Aorta (tissue), 5 donors: ENCODE results near the gene LRTM2. TPM values are rescaled to one million over a fixed set of nuclear protein-coding genes. Genes with fewer than 3 reads are reported as not detected.

Source experiments
- ATAC-seq: fragments of 200-7000 bp; cut with Tn5 transposase; one replicate; pipeline ENCODE4 v1.9.1; 2022; ENCODE audit warnings: moderate library complexity; ENCODE audit not compliant: low FRiP score
- DNase-seq, 2 donors: peaks; one replicate each; pipeline ENCODE4 v3.0.0-alpha.2; 2020
- H3K27ac ChIP-seq, 2 donors: one replicate each; pipeline ENCODE4 v1.5.1; 2013; ENCODE audit warnings: low read length in 2 of 2, mild to moderate bottlenecking in 2 of 2, moderate library complexity in 2 of 2, control low read depth in 1 of 2, inconsistent platforms in 1 of 2, low read depth in 1 of 2
- H3K27me3 ChIP-seq, 2 donors: one replicate each; pipeline ENCODE4 v1.6.1; 2013; ENCODE audit warnings: control low read depth in 1 of 2, low read length in 1 of 2, mild to moderate bottlenecking in 1 of 2, moderate library complexity in 1 of 2; ENCODE audit not compliant: insufficient read depth in 2 of 2, control insufficient read depth in 1 of 2
- H3K36me3 ChIP-seq, 2 donors: one replicate each; pipeline ENCODE4 v1.6.1; 2013; ENCODE audit warnings: control low read depth in 1 of 2, low read length in 1 of 2, mild to moderate bottlenecking in 1 of 2; ENCODE audit not compliant: insufficient read depth in 2 of 2, control insufficient read depth in 1 of 2
- H3K4me1 ChIP-seq, 2 donors: one replicate each; pipeline ENCODE4 v1.6.1; 2013; ENCODE audit warnings: low read length in 2 of 2, control low read depth in 1 of 2, mild to moderate bottlenecking in 1 of 2, moderate library complexity in 1 of 2; ENCODE audit not compliant: insufficient read depth in 2 of 2, control insufficient read depth in 1 of 2
- H3K4me3 ChIP-seq, 2 donors: one replicate each; pipeline ENCODE4 v1.5.1; 2013; ENCODE audit warnings: low read length in 2 of 2, control low read depth in 1 of 2, mild to moderate bottlenecking in 1 of 2
- H3K9me3 ChIP-seq: one replicate; pipeline ENCODE4 v1.6.1; 2013; ENCODE audit warnings: mild to moderate bottlenecking, low read length; ENCODE audit not compliant: control insufficient read depth
- WGBS, 2 donors: extraction: QIAGEN DNeasy Blood & Tissue Kit; methylation state at CpG; one replicate each; pipeline ENCODE4 v1.1.7; 2013; 5-methylcytosine and 5-hydroxymethylcytosine counted together
- intact Hi-C, 2 donors: fragments of 100-400 bp; cut with DNase I; formaldehyde crosslinking; loops; one replicate each; pipeline versions ENCODE4 v1.14.2 to v1.15.0; 2022
- polyA plus RNA-seq, 2 donors: library from polyadenylated mRNA; stranded (reverse); fragments of 200-250 nt; gene quantifications; one replicate each; pipeline ENCODE4 v1.2.3, GENCODE V29; 2013
- total RNA-seq, 2 donors: library from RNA; stranded (reverse); fragmentation: NEBNext Ultra II Directional; extraction: Animal tissue kit (Norgen Biotek cat#: 25700); gene quantifications; one replicate each; pipeline ENCODE4 v1.2.1, GENCODE V29; 2021
- donor health status: healthy with polysubstance abuse.
- donor health status: Bipolar disorder and iron deficiency.
- donor health status: DM: no; HTN: no; CAD: no.
- donor health status: DM: no; HTN: no; CAD: no.
- donor health status: DM: yes; HTN: yes; CAD: no.

LRTM2 gene
- total and polyA plus RNA-seq, 4 donors: not detected

GRCh38 chr12:1848146-1848545, 27.8 kb downstream of the LRTM2 start:
- intact Hi-C loops: loop anchor here in 1 of 2 donors (5.0 kb wide), 1 partner anchor 84 kb away; no protein-coding TSS in a partner anchor
- ATAC-seq: no peak
- DNase-seq: no peak
- Histone ChIP-seq H3K36me3 (no peaks in the 10 kb centered on the region), H3K27ac (no peak overlapping the region), H3K9me3 (no peaks in the 10 kb centered on the region), H3K27me3 (no peaks in the 10 kb centered on the region), H3K4me3 (no peak overlapping the region), H3K4me1 (no peaks in the 10 kb centered on the region)
- WGBS, 2 donors: 70 to 76% methylated on average over 10 of the region's 10 CpGs

- no peak overlapping the region for H3K27ac ChIP-seq
- H3K27me3 ChIP-seq: no peaks in the 10 kb centered on the region
- H3K9me3 ChIP-seq: no peaks in the 10 kb centered on the region
- WGBS, 2 donors: 90 to 93% methylated on average over 6 of the region's 6 CpGs
- no peaks in the 10 kb centered on the region for H3K4me1 ChIP-seq
- intact Hi-C loops: loop anchor here in 1 of 2 donors (5.0 kb wide), 1 partner anchor 84 kb away; no protein-coding TSS in a partner anchor
- H3K4me3 ChIP-seq: no peak overlapping the region
- no peaks in the 10 kb centered on the region for H3K36me3 ChIP-seq
- no peak for ATAC-seq
- no peak for DNase-seq
Observed at GRCh38 chr12:1848745-1849144, 28.4 kb downstream of the LRTM2 start.

- ATAC-seq (no peak), DNase-seq (no peak)
- H3K27me3 ChIP-seq: no peaks in the 10 kb centered on the region
- WGBS, 2 donors: 10 to 15% methylated on average over 6 to 7 of the region's 7 CpGs
- H3K4me3 ChIP-seq: no peak overlapping the region
- no peaks in the 10 kb centered on the region for H3K4me1 ChIP-seq
- intact Hi-C loops: no loop called here
- H3K27ac ChIP-seq: no peak overlapping the region
- H3K36me3 ChIP-seq: no peaks in the 10 kb centered on the region
- peaks cover 10% of the 10 kb centered on the region for H3K9me3 ChIP-seq
Observed at GRCh38 chr12:1851151-1851701, 30.9 kb downstream of the LRTM2 start.

- DNase-seq: no peak
- no peak for ATAC-seq
- Histone ChIP-seq H3K36me3 (no peaks in the 10 kb centered on the region), H3K4me3 (no peak overlapping the region), H3K4me1 (no peaks in the 10 kb centered on the region), H3K27ac (no peak overlapping the region), H3K9me3 (peaks cover 14% of the 10 kb centered on the region), H3K27me3 (no peaks in the 10 kb centered on the region)
- WGBS, 2 donors: 91 to 100% methylated on average over 1 of the region's 1 CpG
- intact Hi-C loops: no loop called here
Observed at GRCh38 chr12:1852076-1852475, 31.7 kb downstream of the LRTM2 start.

- Histone ChIP-seq H3K27ac (no peak overlapping the region), H3K4me1 (no peaks in the 10 kb centered on the region), H3K27me3 (no peaks in the 10 kb centered on the region), H3K4me3 (no peak overlapping the region), H3K9me3 (peaks cover 14% of the 10 kb centered on the region), H3K36me3 (no peaks in the 10 kb centered on the region)
- DNase-seq: no peak
- 92 to 93% methylated on average over 8 of the region's 8 CpGs for WGBS, 2 donors
- intact Hi-C loops: no loop called here
- no peak for ATAC-seq
Observed at GRCh38 chr12:1853716-1854115, 33.4 kb downstream of the LRTM2 start.

GRCh38 chr12:1855241-1855640, 34.9 kb downstream of the LRTM2 start:
- ATAC-seq (no peak), DNase-seq (no peak)
- no peak overlapping the region for H3K4me3 ChIP-seq

GRCh38 chr12:1857086-1857485, 36.7 kb downstream of the LRTM2 start:
- no peak for ATAC-seq
- Histone ChIP-seq H3K36me3 (no peaks in the 10 kb centered on the region), H3K9me3 (peaks cover 14% of the 10 kb centered on the region), H3K4me1 (no peaks in the 10 kb centered on the region), H3K27me3 (no peaks in the 10 kb centered on the region), H3K4me3 (no peak overlapping the region), H3K27ac (no peak overlapping the region)
- no peak for DNase-seq
- intact Hi-C loops: no loop called here
- WGBS, 2 donors: 46 to 50% methylated on average over 2 of the region's 2 CpGs

More at GRCh38 chr12:1855241-1855640, 34.9 kb downstream of the LRTM2 start:
- peaks cover 14% of the 10 kb centered on the region for H3K9me3 ChIP-seq
- intact Hi-C loops: no loop called here
- H3K4me1 ChIP-seq: no peaks in the 10 kb centered on the region
- H3K27me3 ChIP-seq: no peaks in the 10 kb centered on the region
- no peak overlapping the region for H3K27ac ChIP-seq
- 75 to 78% methylated on average over 3 of the region's 3 CpGs for WGBS, 2 donors
- no peaks in the 10 kb centered on the region for H3K36me3 ChIP-seq

GRCh38 chr12:1857821-1858220, 37.5 kb downstream of the LRTM2 start:
- DNase-seq (no peak), ATAC-seq (no peak)
- intact Hi-C loops: no loop called here
- Histone ChIP-seq H3K36me3 (no peaks in the 10 kb centered on the region), H3K4me1 (no peaks in the 10 kb centered on the region), H3K27me3 (no peaks in the 10 kb centered on the region), H3K9me3 (peaks cover 14% of the 10 kb centered on the region), H3K4me3 (no peak overlapping the region), H3K27ac (no peak overlapping the region)
- 90 to 93% methylated on average over 7 of the region's 7 CpGs for WGBS, 2 donors

- DNase-seq: no peak
- intact Hi-C loops: no loop called here
- 88 to 89% methylated on average over 9 to 11 of the region's 11 CpGs for WGBS, 2 donors
- Histone ChIP-seq H3K4me1 (no peaks in the 10 kb centered on the region), H3K36me3 (no peaks in the 10 kb centered on the region), H3K27ac (no peak overlapping the region), H3K27me3 (no peaks in the 10 kb centered on the region), H3K4me3 (no peak overlapping the region), H3K9me3 (peaks cover 14% of the 10 kb centered on the region)
- no peak for ATAC-seq
Observed at GRCh38 chr12:1858456-1858855, 38.1 kb downstream of the LRTM2 start.
